IMR-90 (cell line): ENCODE results near the gene SLC51A. TPM values are rescaled to one million over a fixed set of nuclear protein-coding genes. Genes with fewer than 3 reads are reported as not detected.
A peak's percentile ranks its signal among the peaks of the same experiment; 100 is the strongest.

ENCODE experiments used
- ATAC-seq: fragments of 200-7000 bp; cut with Tn5 transposase; 2 replicates; pipeline ENCODE4 v1.9.1; 2020; ENCODE audit warnings: low read depth, mild to moderate bottlenecking, moderate library complexity
- BruUV-seq: library from RNA; stranded (reverse); fragments of 400-500 nt; replicated peaks from 2 replicates; lab custom pipeline; 2021; lab: Mats Ljungman, UMichigan
- CTCF ChIA-PET: fragments of 300-600 bp; formaldehyde crosslinking; extraction: SDS; loops from one replicate; lab custom pipeline; 2021; ENCODE audit warnings: antibody characterized with exemption; lab: Yijun Ruan, JAX
- POLR2A ChIA-PET: fragments of 300-600 bp; sonication (Branson Sonifier 250); formaldehyde crosslinking; loops from one replicate; lab custom pipeline; 2022; ENCODE audit warnings: antibody characterized with exemption; ENCODE audit not compliant: unreplicated experiment; lab: Charles Lee
- DNase-seq: peaks from one replicate; pipeline ENCODE4 v3.0.0; 2013
- H2AFZ ChIP-seq: replicated peaks from 2 replicates; pipeline ENCODE3; 2013; ENCODE audit warnings: low read length, mild to moderate bottlenecking; ENCODE audit not compliant: poor library complexity
- H2AK5ac ChIP-seq: 2 replicates; pipeline ENCODE4 v1.6.1; 2013; ENCODE audit warnings: low read depth, low read length, inconsistent platforms
- H2AK9ac ChIP-seq: replicated peaks from 2 replicates; pipeline ENCODE3; 2013; ENCODE audit warnings: mild to moderate bottlenecking, low read depth, low read length, moderate library complexity; ENCODE audit not compliant: poor library complexity
- H2BK120ac ChIP-seq: 2 replicates; pipeline ENCODE4 v1.6.1; 2013; ENCODE audit warnings: low read depth, low read length, inconsistent platforms
- H2BK15ac ChIP-seq: 3 replicates; pipeline ENCODE4 v1.6.1; 2013; ENCODE audit warnings: low read depth, low read length, inconsistent platforms
- H2BK20ac ChIP-seq: 2 replicates; pipeline ENCODE4 v1.6.1; 2013; ENCODE audit warnings: low read depth, mild to moderate bottlenecking, inconsistent platforms, low read length, moderate library complexity
- H2BK5ac ChIP-seq: 2 replicates; pipeline ENCODE4 v1.6.1; 2013; ENCODE audit warnings: mild to moderate bottlenecking, low read depth, low read length, inconsistent platforms; ENCODE audit not compliant: poor library complexity, severe bottlenecking
- H3K14ac ChIP-seq: replicated peaks from 2 replicates; pipeline ENCODE4 v1.6.1; 2013; ENCODE audit warnings: low read depth, low read length, inconsistent platforms
- H3K18ac ChIP-seq: 2 replicates; pipeline ENCODE4 v1.6.1; 2013; ENCODE audit warnings: low read depth, low read length, control low read depth
- H3K23ac ChIP-seq: 2 replicates; pipeline ENCODE4 v1.6.1; 2013; ENCODE audit warnings: low read depth, low read length, inconsistent platforms
- H3K27ac ChIP-seq: 2 replicates; pipeline ENCODE4 v1.5.1; 2013; ENCODE audit warnings: mild to moderate bottlenecking, control low read depth, low read length; ENCODE audit not compliant: insufficient read depth
- H3K27me3 ChIP-seq: 2 replicates; pipeline ENCODE4 v1.6.1; 2013; ENCODE audit warnings: low read length; ENCODE audit not compliant: control insufficient read depth, insufficient read depth
- H3K36me3 ChIP-seq: 2 replicates; pipeline ENCODE4 v1.6.1; 2013; ENCODE audit warnings: low read length, mixed read lengths; ENCODE audit not compliant: control insufficient read depth, insufficient read depth
- H3K4ac ChIP-seq: 2 replicates; pipeline ENCODE4 v1.6.1; 2013; ENCODE audit warnings: low read depth, low read length, inconsistent platforms
- H3K4me1 ChIP-seq: 2 replicates; pipeline ENCODE4 v1.6.1; 2013; ENCODE audit warnings: low read length, mixed read lengths; ENCODE audit not compliant: control insufficient read depth, insufficient read depth
- H3K4me2 ChIP-seq: 2 replicates; pipeline ENCODE4 v1.6.1; 2013; ENCODE audit warnings: low read depth, mild to moderate bottlenecking, control low read depth, low read length, moderate library complexity
- H3K4me3 ChIP-seq: 2 replicates; pipeline ENCODE4 v1.5.1; 2013; ENCODE audit warnings: low read depth, mild to moderate bottlenecking, control low read depth, low read length, moderate library complexity; ENCODE audit not compliant: insufficient read depth
- H3K56ac ChIP-seq: 2 replicates; pipeline ENCODE4 v1.6.1; 2013; ENCODE audit warnings: low read length, inconsistent platforms; ENCODE audit not compliant: insufficient read depth; ENCODE audit errors: extremely low read depth
- H3K79me1 ChIP-seq, 2 experiments: 2 replicates each; pipeline ENCODE4 v1.6.1; 2013; ENCODE audit warnings: low read length in 2 of 2, inconsistent platforms in 1 of 2, low read depth in 1 of 2
- H3K9ac ChIP-seq: 2 replicates; pipeline ENCODE4 v1.6.1; 2013; ENCODE audit warnings: low read depth, low read length, control low read depth
- H3K9me1 ChIP-seq: 2 replicates; pipeline ENCODE4 v1.6.1; 2013; ENCODE audit warnings: low read length, inconsistent platforms; ENCODE audit not compliant: insufficient read depth
- H3K9me3 ChIP-seq: 2 replicates; pipeline ENCODE4 v1.6.1; 2013; ENCODE audit warnings: low read length; ENCODE audit not compliant: control insufficient read depth, insufficient read depth
- H4K20me1 ChIP-seq: 2 replicates; pipeline ENCODE4 v1.6.1; 2013; ENCODE audit warnings: low read length, inconsistent platforms; ENCODE audit not compliant: insufficient read depth
- H4K5ac ChIP-seq: 2 replicates; pipeline ENCODE4 v1.6.1; 2013; ENCODE audit warnings: mild to moderate bottlenecking, low read depth, low read length, control low read depth
- H4K8ac ChIP-seq, 2 experiments: 2 replicates each; pipeline ENCODE4 v1.6.1; 2013; ENCODE audit warnings: low read depth in 2 of 2, low read length in 2 of 2, control low read depth in 1 of 2, inconsistent platforms in 1 of 2
- H4K91ac ChIP-seq: 2 replicates; pipeline ENCODE4 v1.6.1; 2013; ENCODE audit warnings: low read depth, low read length, inconsistent platforms; ENCODE audit not compliant: insufficient read depth
- BHLHE40 ChIP-seq: fragments of 150-350 bp; IDR thresholded peaks from 2 replicates; pipeline ENCODE4 v1.6.1; 2016; ENCODE audit warnings: mild to moderate bottlenecking, low read depth, low read length
- CEBPB ChIP-seq: IDR thresholded peaks from 2 replicates; pipeline ENCODE4 v1.6.1; 2012; ENCODE audit warnings: low read depth, low read length, improper control_type of control experiment
- CHD1 ChIP-seq: IDR thresholded peaks from 2 replicates; pipeline ENCODE4 v1.6.1; 2012; ENCODE audit warnings: low read depth, low read length, improper control_type of control experiment
- ELK1 ChIP-seq: fragments of 150-350 bp; IDR thresholded peaks from 2 replicates; pipeline ENCODE4 v1.6.1; 2016; ENCODE audit warnings: low read depth, mild to moderate bottlenecking, low read length, moderate library complexity, borderline replicate concordance
- FOS ChIP-seq: fragments of 150-350 bp; IDR thresholded peaks from 2 replicates; pipeline ENCODE4 v1.6.1; 2016; ENCODE audit warnings: low read depth, low read length
- MAFK ChIP-seq: IDR thresholded peaks from 2 replicates; pipeline ENCODE4 v1.6.1; 2012; ENCODE audit warnings: low read depth, low read length, improper control_type of control experiment
- MAZ ChIP-seq: IDR thresholded peaks from 2 replicates; pipeline ENCODE4 v1.6.1; 2012; ENCODE audit warnings: low read depth, mild to moderate bottlenecking, low read length, improper control_type of control experiment, moderate library complexity, borderline replicate concordance
- MXI1 ChIP-seq: IDR thresholded peaks from 2 replicates; pipeline ENCODE4 v1.6.1; 2012; ENCODE audit warnings: low read depth, mild to moderate bottlenecking, low read length, moderate library complexity, borderline replicate concordance
- NFE2L2 ChIP-seq: fragments of 150-350 bp; IDR thresholded peaks from 2 replicates; pipeline ENCODE4 v1.6.1; 2016; ENCODE audit warnings: low read depth, mild to moderate bottlenecking, low read length
- POLR2A ChIP-seq: IDR thresholded peaks from 2 replicates; pipeline ENCODE4 v1.6.1; 2012; ENCODE audit warnings: mild to moderate bottlenecking, low read depth, low read length
- RCOR1 ChIP-seq: IDR thresholded peaks from 2 replicates; pipeline ENCODE4 v1.6.1; 2012; ENCODE audit warnings: mild to moderate bottlenecking, low read length, improper control_type of control experiment; ENCODE audit not compliant: insufficient replicate concordance
- RFX5 ChIP-seq: IDR thresholded peaks from 2 replicates; pipeline ENCODE4 v1.8.0; 2012; ENCODE audit warnings: low read depth, mild to moderate bottlenecking, low read length, moderate library complexity
- WGBS, 2 experiments: methylation state at CpG; one replicate each; pipeline versions ENCODE4 v1.1.5 to v1.1.7; 2013; ENCODE audit warnings: missing lambda C conversion rate in 2 of 2; ENCODE audit not compliant: insufficient read length in 1 of 2; ENCODE audit errors: extremely low coverage in 2 of 2; 5-methylcytosine and 5-hydroxymethylcytosine counted together
- dilution Hi-C: fragments of 300-500 bp; cut with HindIII; formaldehyde crosslinking; loops from one replicate; pipeline ENCODE4 v1.14.3; 2018; ENCODE audit warnings: low sequenced_read_pairs; ENCODE audit not compliant: unreplicated experiment
- in situ Hi-C: fragments of 300-500 bp; cut with MboI; formaldehyde crosslinking; loops from 3 replicates; pipeline ENCODE4 v1.14.3; 2019; ENCODE audit warnings: low sequenced_read_pairs, inconsistent platforms, mixed read lengths
- intact Hi-C: fragments of 100-400 bp; cut with micrococcal nuclease; formaldehyde crosslinking; loops from 2 replicates; pipeline ENCODE4 v1.10.0; 2022
- polyA plus RNA-seq, 3 experiments: library from polyadenylated mRNA; depleted of rRNA; stranded (reverse); fragments of >200 nt; gene quantifications; 2 replicates each; pipeline ENCODE4 v1.2.3, GENCODE V29; 2012; ENCODE audit warnings: low replicate concordance in 1 of 3
- total RNA-seq: library from RNA; depleted of rRNA; stranded (reverse); fragments of >200 nt; gene quantifications from 2 replicates; pipeline ENCODE4 v1.2.3, GENCODE V29; 2012
- TF ChIP-seq, protein P1 (sequence below): conservative IDR thresholded peaks from 2 replicates; pipeline ENCODE4 v1.5.1; 2012; ENCODE audit warnings: mild to moderate bottlenecking, low read depth, low read length, improper control_type of control experiment

The SLC51A gene
- total and polyA plus RNA-seq, 2 of the 4 experiments (the other 2 are of a cell fraction): not detected

GRCh38 chr3:196236223-196236622, 19.9 kb downstream of the SLC51A start:
- no peaks in the 10 kb centered on the region for H4K20me1 ChIP-seq
- no peak overlapping the region for H3K14ac ChIP-seq
- BruUV-seq: TSS peak; percentile 16
- H2AK9ac ChIP-seq: no peak overlapping the region
- H3K27ac ChIP-seq: no peak overlapping the region
- no CpG with 5 or more reads among the region's 8 CpGs for WGBS, 2 experiments
- no peak overlapping the region for H3K9ac ChIP-seq
- no peak overlapping the region for H3K4me3 ChIP-seq
- TF ChIP-seq BHLHE40 (no peak), NFE2L2 (no peak), MXI1 (no peak), CEBPB (no peak), ELK1 (no peak), FOS (no peak), CHD1 (no peak), MAFK (no peak), RCOR1 (no peak), MAZ (no peak), RFX5 (no peak), POLR2A (no peak)
- TF ChIP-seq, protein P1, sequence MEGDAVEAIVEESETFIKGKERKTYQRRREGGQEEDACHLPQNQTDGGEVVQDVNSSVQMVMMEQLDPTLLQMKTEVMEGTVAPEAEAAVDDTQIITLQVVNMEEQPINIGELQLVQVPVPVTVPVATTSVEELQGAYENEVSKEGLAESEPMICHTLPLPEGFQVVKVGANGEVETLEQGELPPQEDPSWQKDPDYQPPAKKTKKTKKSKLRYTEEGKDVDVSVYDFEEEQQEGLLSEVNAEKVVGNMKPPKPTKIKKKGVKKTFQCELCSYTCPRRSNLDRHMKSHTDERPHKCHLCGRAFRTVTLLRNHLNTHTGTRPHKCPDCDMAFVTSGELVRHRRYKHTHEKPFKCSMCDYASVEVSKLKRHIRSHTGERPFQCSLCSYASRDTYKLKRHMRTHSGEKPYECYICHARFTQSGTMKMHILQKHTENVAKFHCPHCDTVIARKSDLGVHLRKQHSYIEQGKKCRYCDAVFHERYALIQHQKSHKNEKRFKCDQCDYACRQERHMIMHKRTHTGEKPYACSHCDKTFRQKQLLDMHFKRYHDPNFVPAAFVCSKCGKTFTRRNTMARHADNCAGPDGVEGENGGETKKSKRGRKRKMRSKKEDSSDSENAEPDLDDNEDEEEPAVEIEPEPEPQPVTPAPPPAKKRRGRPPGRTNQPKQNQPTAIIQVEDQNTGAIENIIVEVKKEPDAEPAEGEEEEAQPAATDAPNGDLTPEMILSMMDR: no peak
- POLR2A ChIA-PET: no interaction called here
- H3K56ac ChIP-seq: no peak overlapping the region
- no peak overlapping the region for H2BK15ac ChIP-seq
- no peak overlapping the region for H2AK5ac ChIP-seq
- H3K27me3 ChIP-seq: no peaks in the 10 kb centered on the region
- DNase-seq (no peak), ATAC-seq (no peak)
- peaks cover 31% of the 10 kb centered on the region for H3K36me3 ChIP-seq
- H3K4me1 ChIP-seq: peaks cover 4% of the 10 kb centered on the region; the same call in 1 of the 2 replicates
- intact Hi-C loops: no loop called here
- no peak overlapping the region for H3K4ac ChIP-seq
- H3K9me3 ChIP-seq: no peaks in the 10 kb centered on the region
- in situ Hi-C loops: no loop called here
- H2BK20ac ChIP-seq: no peak overlapping the region
- H3K4me2 ChIP-seq: no peak overlapping the region
- no peak overlapping the region for H2BK120ac ChIP-seq
- no peak overlapping the region for H3K18ac ChIP-seq
- no peak overlapping the region for H4K5ac ChIP-seq
- no peak overlapping the region for H4K8ac ChIP-seq
- H2AFZ ChIP-seq: no peak overlapping the region
- CTCF ChIA-PET: no interaction called here
- dilution Hi-C loops: no loop called here
- no peak overlapping the region for H2BK5ac ChIP-seq
- H4K91ac ChIP-seq: no peak overlapping the region
- H3K9me1 ChIP-seq: 0 out of 2 replicates have a peak, but pooled peaks cover 5% of the 10 kb centered on the region
- no peak overlapping the region for H3K23ac ChIP-seq
- H3K79me1 ChIP-seq: peaks cover 5 to 11% of the 10 kb centered on the region in 2 experiments; a peak in 2 of 4 replicates
